GM12892 (cell line): Measurements from ENCODE around the gene KCNJ18.
"Not testable (repeated sequence)": the region's sequence is repeated elsewhere in the genome, so short reads cannot be mapped to it uniquely, and the experiment has no call there.

Source experiments
- DNase-seq: peaks from one replicate; pipeline ENCODE4 v3.0.0; 2011; ENCODE audit not compliant: insufficient read length
- FAIRE-seq: peaks from 2 replicates; lab custom pipeline; 2011; peaks lifted over from hg19 to GRCh38; lab: Jason Lieb, UNC
- POLR2A ChIP-seq: IDR thresholded peaks from 2 replicates; pipeline ENCODE4 v1.6.1; 2011; ENCODE audit warnings: low read depth, low read length, control low read depth
- POLR2AphosphoS5 ChIP-seq: IDR thresholded peaks from 2 replicates; pipeline ENCODE4 v1.6.1; 2011; ENCODE audit warnings: low read depth, low read length, control low read depth
- TAF1 ChIP-seq: IDR thresholded peaks from 2 replicates; pipeline ENCODE4 v1.6.1; 2011; ENCODE audit warnings: low read depth, mild to moderate bottlenecking, control low read depth, low read length, borderline replicate concordance

The KCNJ18 gene

DNA sequence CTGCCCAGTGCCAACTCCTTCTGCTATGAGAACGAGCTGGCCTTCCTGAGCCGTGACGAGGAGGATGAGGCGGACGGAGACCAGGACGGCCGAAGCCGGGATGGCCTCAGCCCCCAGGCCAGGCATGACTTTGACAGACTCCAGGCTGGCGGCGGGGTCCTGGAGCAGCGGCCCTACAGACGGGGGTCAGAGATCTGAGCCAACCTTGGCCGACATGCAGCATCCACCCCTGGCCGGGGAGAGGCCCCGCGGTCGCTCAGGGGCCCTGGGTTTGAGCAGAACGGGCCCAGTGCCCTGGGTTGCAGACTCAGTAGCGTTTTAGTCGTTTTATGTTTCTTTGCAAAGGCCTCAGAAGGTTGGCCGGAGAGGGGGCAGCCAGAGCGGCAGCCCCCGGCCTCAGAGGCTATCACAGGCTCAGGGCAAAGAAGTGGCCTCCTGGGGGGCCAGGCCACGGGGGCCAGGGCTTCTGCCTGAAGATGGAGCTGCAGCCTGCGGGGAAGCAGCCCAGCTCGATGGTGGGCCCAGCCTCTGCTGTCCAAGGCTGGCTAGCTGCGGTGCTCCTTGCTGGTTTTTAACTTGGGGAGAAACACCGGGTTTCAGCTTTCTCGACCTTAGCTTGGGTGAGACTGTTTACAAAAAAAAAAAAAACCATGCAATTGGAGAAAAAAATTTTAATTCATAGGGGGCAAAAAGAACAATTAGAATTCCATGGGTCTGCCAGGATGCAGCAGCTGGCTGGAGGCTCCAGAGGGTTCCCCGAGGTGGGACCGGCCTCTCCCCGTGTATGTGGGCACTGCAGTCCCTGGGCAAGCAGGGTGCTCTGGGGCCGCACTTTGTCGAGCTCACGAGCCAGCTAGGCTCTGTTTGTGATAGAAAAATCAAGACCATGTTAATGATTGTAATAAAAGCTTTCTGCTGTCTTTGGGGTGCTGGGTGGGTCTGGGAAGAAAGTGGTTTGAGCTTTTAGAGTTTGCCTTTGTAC is 11.9 kb downstream of the KCNJ18 start:
- not testable (repeated sequence) for FAIRE-seq, DNase-seq

DNA sequence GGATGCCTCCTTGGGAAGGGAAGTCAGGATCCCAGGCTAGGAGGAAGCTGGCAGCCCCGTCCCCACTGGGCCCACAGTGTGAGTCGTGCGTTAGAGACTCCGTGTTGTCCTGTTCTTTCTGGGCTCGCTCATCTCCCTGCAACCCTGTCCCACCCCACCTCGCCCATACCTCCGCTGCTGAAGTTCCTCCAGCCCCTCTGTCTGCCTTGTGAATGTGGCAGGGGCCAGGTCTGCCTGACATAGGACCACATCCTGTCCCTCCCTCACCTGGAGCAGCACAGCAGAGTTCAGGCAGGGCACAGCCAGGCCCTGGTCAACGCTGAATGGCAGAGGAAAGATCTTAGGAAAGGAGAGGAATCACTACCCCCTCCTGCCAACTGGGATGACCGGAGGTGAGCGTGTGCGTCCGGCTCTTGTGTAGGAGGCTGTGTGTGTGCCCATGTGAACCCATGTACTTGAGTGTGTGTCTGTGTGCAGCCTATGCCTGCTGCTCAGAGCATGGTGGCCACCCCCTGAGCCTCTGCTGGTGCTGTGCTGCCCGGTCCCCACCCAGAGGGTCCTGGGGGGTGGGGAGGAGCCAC is 12.8 kb downstream of the KCNJ18 start:
- TF ChIP-seq TAF1 (no peak), POLR2AphosphoS5 (no peak), POLR2A (no peak)
- FAIRE-seq: no peak
- no peak for DNase-seq

- not testable (repeated sequence) for FAIRE-seq, DNase-seq
These were observed 13.4 kb downstream of the KCNJ18 start for GRCh38 chr17:21705746-21706145.

DNA sequence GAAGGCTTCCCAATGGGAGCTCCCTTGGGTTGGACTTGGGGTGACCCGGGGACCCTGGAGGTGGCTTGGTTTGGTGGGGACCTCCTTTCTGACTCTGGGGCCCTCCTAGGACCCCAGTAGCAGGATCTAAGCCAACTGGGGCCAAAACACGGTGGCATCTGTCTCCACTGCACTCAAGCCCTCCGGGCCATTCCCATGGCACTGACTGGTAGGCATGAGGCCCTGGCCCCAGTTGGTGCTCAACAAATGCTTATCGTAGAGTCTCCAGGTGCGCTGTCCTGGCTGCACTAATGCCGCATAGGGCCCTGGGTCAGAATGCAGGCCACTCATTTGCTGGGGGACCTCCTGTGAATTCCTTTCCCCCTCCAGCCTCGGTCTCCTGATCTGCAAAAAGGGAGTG is 14.2 kb downstream of the KCNJ18 start:
- not testable (repeated sequence) for FAIRE-seq, DNase-seq

DNA sequence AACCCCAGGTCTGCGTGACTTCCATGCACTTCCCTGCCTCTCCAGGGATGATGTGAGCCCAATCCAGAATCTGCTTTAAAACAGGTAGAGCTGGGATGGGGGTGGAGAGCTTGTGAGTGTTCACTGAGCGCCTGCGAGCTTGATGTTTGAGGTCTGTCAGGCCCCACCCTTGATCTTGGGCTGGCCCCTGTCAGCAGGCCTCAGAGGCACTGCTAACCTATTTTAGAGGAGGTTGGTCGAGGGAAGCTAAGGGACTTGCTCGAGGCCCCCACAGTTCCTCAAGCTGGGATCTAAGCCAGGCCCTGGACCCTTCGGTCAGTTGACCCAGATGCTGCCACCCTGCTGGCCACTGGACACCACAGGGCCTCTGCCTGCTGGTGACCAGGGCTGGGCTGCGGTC is 14.8 kb downstream of the KCNJ18 start:
- not testable (repeated sequence) for FAIRE-seq, DNase-seq

- FAIRE-seq, DNase-seq: not testable (repeated sequence)
These were observed 15.6 kb downstream of the KCNJ18 start for GRCh38 chr17:21707711-21708611.

GRCh38 chr17:21708612-21709535 is 16.6 kb downstream of the KCNJ18 start:
- DNase-seq, FAIRE-seq: not testable (repeated sequence)

- FAIRE-seq, DNase-seq: not testable (repeated sequence)
These were observed 17.7 kb downstream of the KCNJ18 start for GRCh38 chr17:21709994-21710393.

DNA sequence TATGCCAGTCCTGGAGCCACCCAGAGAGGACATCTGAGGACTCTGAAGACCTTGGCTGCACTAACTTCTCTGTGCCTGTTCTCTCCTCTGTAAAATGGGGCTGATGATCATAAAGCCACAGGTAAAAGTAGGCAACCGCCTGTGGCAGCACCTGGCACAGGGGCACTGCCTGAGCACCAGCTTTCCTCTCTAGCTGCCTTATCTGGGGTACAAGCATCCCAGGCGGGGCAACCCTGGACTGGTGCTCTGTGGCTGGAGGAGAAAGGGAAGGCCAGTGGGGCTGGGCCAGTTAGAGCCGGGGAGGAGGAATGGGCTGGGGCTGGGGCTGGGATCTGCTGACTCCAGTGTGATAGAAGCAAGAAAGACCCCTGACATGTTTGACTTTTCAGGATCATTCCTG is 18.2 kb downstream of the KCNJ18 start:
- not testable (repeated sequence) for DNase-seq, FAIRE-seq

DNA sequence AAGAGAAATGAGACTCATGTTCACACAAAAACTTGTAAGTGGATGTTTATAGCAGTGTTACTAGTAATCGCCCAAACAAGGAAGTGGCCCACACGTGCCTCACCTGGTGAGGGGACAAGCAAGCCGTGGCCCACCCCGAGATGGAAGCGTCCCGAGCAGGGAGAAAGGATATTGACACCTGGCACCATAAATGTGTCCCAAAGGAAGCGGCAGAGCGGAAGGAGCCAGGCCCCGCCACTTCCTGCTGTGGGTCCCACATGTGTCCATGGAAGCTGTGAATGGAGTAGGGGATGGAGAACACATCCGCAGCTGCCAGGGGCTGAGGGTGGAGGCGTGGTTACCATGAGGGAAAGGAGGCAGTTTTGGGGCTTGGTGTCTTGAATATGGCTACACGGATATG is 18.9 kb downstream of the KCNJ18 start:
- DNase-seq (no peak), FAIRE-seq (no peak)
- no peak for TF ChIP-seq POLR2AphosphoS5
- TF ChIP-seq TAF1: no peak
- no peak for TF ChIP-seq POLR2A

- not testable (repeated sequence) for FAIRE-seq, DNase-seq
These were observed 20.7 kb downstream of the KCNJ18 start for GRCh38 chr17:21713020-21713419.

DNA sequence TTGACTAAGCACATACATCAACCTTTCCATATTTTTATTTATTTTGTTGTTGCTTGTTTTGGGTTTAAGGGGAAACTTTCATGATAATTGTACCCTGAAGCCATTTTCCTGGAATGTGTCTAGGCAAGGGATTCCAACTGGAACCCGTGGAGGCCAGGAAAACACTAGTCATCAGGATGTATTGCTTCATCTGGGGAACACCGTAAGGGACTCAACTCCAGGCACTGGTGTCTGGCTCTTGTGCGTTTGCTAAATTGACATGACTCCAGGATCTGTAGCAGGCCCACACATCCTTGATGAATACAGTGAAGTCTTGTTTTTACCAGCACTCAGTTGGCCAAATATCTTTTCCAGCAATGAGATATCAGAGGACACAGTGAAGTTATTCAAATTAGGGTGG is 21.3 kb downstream of the KCNJ18 start:
- DNase-seq, FAIRE-seq: not testable (repeated sequence)

DNA sequence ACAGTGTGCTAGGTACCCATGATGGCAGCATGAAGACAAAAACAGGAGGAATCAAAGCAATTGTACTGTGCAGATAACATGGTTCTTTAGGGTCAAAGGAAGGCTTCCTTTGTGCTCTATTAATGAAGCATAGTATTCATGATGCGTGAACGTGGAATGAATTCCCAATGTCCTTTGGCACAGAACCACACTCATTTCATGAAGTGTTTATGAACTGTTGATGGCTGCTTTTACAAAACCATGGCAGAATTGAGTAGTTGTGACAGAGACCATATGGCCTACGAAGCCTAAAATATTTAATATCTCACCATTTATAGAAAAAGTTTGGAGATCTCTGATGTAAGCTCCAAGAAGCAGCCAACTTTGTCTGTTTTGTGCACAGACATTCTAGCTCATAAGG is 22.4 kb downstream of the KCNJ18 start:
- FAIRE-seq, DNase-seq: not testable (repeated sequence)

DNA sequence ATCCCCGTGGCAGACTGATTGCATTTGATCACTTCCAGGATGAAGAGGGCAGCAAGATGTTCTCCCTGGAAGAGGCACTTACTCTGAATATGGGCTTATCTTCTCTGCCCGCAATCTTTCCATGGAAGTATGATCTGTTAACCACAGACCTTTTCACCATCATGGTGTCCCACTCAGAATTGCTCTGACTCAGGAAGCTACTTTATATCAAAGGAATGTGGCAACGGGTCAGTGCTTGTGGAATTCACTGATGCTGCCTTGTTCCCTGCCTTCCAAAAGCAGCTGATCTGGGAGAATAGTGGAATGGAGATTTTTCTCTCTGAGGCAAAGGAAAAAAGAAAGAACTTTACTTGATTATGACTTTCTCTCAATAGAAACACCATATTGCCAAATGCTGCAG is 23.6 kb downstream of the KCNJ18 start:
- not testable (repeated sequence) for FAIRE-seq, DNase-seq

GRCh38 chr17:21718971-21719370 is 26.6 kb downstream of the KCNJ18 start:
- not testable (repeated sequence) for FAIRE-seq, DNase-seq

DNA sequence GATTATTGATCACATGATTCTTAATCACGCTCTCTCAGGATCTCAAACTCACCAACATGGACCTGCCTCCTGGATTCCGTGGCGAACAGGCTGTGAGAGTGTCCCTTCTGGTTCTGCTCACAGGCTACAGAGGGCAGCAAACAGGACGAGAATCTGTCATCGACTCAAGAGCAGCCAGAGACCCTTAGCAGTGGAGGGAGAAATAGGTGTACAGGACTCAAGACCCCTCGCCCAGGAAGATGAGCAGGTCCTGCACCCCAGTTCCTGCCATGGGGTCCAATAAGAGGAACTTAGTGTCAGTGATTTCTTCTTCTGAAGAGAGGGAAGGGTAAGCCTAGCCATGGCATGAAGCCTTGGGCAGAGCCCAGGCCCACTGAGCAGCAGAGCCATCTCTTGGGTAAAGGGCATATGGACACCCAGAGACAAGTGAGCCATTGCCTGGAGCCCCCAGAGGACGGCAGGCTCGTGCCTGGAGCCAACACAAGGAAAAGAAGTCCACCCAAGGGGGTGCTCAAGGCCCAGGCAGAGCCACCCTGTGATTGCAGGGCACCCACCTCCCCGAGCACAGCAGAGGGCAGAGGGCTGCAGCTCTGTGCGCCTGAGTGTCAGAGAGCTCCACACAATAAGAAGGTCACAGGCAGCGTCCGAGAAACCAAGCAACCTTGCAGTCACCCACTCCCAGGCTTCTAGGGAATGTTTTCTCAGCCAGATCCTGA is 27.3 kb downstream of the KCNJ18 start:
- not testable (repeated sequence) for FAIRE-seq, DNase-seq

DNA sequence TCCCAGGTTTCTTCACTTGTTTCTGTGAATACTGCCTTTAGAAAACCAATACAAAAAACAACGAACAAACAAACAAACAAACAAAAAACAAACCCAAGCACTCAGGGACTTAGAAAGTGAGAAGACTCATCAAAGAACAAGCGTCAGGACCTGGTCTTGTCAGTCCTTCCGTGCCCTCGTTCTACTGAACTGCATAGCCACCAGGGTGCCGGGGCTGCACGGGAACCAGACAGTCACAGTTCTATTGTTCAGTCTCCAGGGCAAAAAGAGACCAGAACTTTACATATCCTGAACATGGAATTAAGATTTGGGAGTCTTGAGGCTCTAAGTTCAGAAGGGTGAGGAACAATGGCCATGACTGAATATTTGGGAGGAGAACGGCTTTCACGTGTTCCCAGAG is 28.2 kb downstream of the KCNJ18 start:
- not testable (repeated sequence) for FAIRE-seq, DNase-seq
